Gastroesophageal sphincter (tissue), 3 donors: ENCODE measurements around the gene ZC2HC1B.

Experiments used
- CTCF ChIP-seq, 4 experiments: fragments of 200-600 bp in 2 of 4; fragments of 450-650 bp in 2 of 4; sonication (generic) in 1 of 4; IDR thresholded peaks; one replicate each; pipeline ENCODE4 v1.5.1; 2017 to 2019; ENCODE audit warnings: antibody characterized with exemption in 4 of 4, mild to moderate bottlenecking in 2 of 4, moderate library complexity in 2 of 4
- EP300 ChIP-seq: sonication (generic); formaldehyde crosslinking; IDR thresholded peaks from one replicate; pipeline ENCODE4 v1.6.1; 2017; ENCODE audit warnings: antibody characterized with exemption, mild to moderate bottlenecking
- POLR2A ChIP-seq, 2 donors: fragments of 450-650 bp; IDR thresholded peaks; one replicate each; pipeline ENCODE4 v1.6.1; 2017; ENCODE audit warnings: antibody characterized with exemption in 2 of 2, mild to moderate bottlenecking in 2 of 2, moderate library complexity in 1 of 2
- POLR2AphosphoS5 ChIP-seq: sonication (generic); formaldehyde crosslinking; IDR thresholded peaks from one replicate; pipeline ENCODE4 v1.6.1; 2017; ENCODE audit warnings: antibody characterized with exemption

GRCh38 chr6:143867236-143867635, 3.0 kb downstream of the ZC2HC1B start:
- TF ChIP-seq POLR2A (IDR thresholded peaks at IDR 0.05) (no peak), POLR2AphosphoS5 (no peak), CTCF (IDR thresholded peaks at IDR 0.05) (no peak), EP300 (no peak)
